Kidney (tissue), 14 donors: ENCODE results near the gene ERC2. TPM values are rescaled to one million over a fixed set of nuclear protein-coding genes. Genes with fewer than 3 reads are reported as not detected.

Experiments
- DNase-seq, 5 donors: peaks; one replicate each; pipeline ENCODE4 v3.0.0-alpha.2; 2013 to 2020
- FAIRE-seq: peaks from 2 replicates; lab custom pipeline; 2012; peaks lifted over from hg19 to GRCh38; lab: Jason Lieb, UNC
- H3K27ac ChIP-seq, 2 donors: one replicate each; pipeline ENCODE4 v1.7.0; 2013; ENCODE audit warnings: low read depth in 2 of 2, low read length in 2 of 2, inconsistent platforms in 1 of 2
- H3K27me3 ChIP-seq: one replicate; pipeline ENCODE4 v1.7.1; 2013; ENCODE audit warnings: low read length, inconsistent platforms; ENCODE audit not compliant: control insufficient read depth, insufficient read depth
- H3K36me3 ChIP-seq, 3 donors: one replicate each; pipeline versions ENCODE4 v1.7.0 to v1.7.1; 2013; ENCODE audit warnings: low read length in 3 of 3, control low read depth in 1 of 3, inconsistent platforms in 1 of 3; ENCODE audit not compliant: insufficient read depth in 3 of 3, control insufficient read depth in 2 of 3
- H3K4me1 ChIP-seq, 3 donors: one replicate each; pipeline versions ENCODE4 v1.7.0 to v1.7.1; 2013; ENCODE audit warnings: low read length in 3 of 3, inconsistent platforms in 1 of 3, low read depth in 1 of 3; ENCODE audit not compliant: control insufficient read depth in 2 of 3, insufficient read depth in 2 of 3
- H3K4me3 ChIP-seq, 3 donors: one replicate each; pipeline versions ENCODE4 v1.7.0 to v1.8.1; 2013; ENCODE audit warnings: low read length in 3 of 3, control low read depth in 1 of 3, inconsistent platforms in 1 of 3
- H3K9ac ChIP-seq, 3 donors: one replicate each; pipeline versions ENCODE4 v1.7.0 to v1.7.1; 2013; ENCODE audit warnings: low read length in 3 of 3, control low read depth in 1 of 3, inconsistent platforms in 1 of 3
- H3K9me3 ChIP-seq, 3 donors: one replicate each; pipeline versions ENCODE4 v1.7.0 to v1.7.1; 2013; ENCODE audit warnings: low read length in 3 of 3, control low read depth in 1 of 3, inconsistent platforms in 1 of 3; ENCODE audit not compliant: control insufficient read depth in 2 of 3, insufficient read depth in 1 of 3
- intact Hi-C: fragments of 100-400 bp; cut with DNase I; formaldehyde crosslinking; loops from one replicate; pipeline ENCODE4 v1.11.1; 2022
- polyA plus RNA-seq: library from polyadenylated mRNA; stranded (reverse); fragments of 350-450 nt; fragmentation: Illumina TruSeq; extraction: RNeasy Lipid Tissue Mini Kit (QIAGEN cat#74804); gene quantifications from one replicate; pipeline ENCODE4 v1.2.3, GENCODE V29; 2014; ENCODE audit warnings: low read depth, low replicate concordance; ENCODE audit not compliant: insufficient read depth
- total RNA-seq: library from RNA; stranded (reverse); fragmentation: NEBNext Ultra II Directional; extraction: Animal tissue kit (Norgen Biotek cat#: 25700); gene quantifications from one replicate; pipeline ENCODE4 v1.2.1, GENCODE V29; 2021
- TF ChIP-seq, protein P1 (sequence below): IDR thresholded peaks from 3 replicates; pipeline ENCODE4 v1.5.1; 2012; ENCODE audit warnings: mild to moderate bottlenecking, moderate library complexity, borderline replicate concordance; ENCODE audit not compliant: insufficient read depth; ENCODE audit errors: extremely low read depth
- donor health status: control.
- donor health status: control.
- donor health status: control.
- donor health status: control.
- donor health status: control.
- donor health status: DM: yes; HTN: yes; CAD: no.
- donor health status: Normal renal cell carcinoma (clear cell type).

The ERC2 gene
- total and polyA plus RNA-seq, 2 donors from 2014 or later, result 0.92 to 3.8 TPM

DNA sequence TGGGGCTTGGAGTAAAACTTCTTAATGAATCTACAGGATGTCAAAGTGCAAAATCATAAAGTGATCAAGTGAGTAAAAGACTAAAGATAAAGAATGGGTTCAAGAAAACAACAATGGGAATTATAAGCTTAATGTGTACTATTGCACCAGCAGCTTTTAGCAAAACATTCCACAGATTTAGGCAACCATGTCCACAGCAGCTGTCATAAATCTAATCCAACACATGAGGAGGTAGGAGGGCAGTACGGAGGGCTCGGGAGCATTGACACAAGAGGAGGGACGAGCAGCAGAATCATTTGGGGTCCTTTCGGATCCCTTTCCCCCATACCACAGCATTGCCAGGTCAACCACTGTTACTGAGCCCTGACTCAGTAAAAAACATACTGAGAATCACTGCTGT, 516.9 kb downstream of the ERC2 start:
- Histone ChIP-seq H3K36me3 (no peaks in the 10 kb centered on the region), H3K27ac (no peak overlapping the region), H3K9ac (no peak overlapping the region), H3K9me3 (no peaks in the 10 kb centered on the region), H3K4me3 (peak overlapping the region in 2 of 3 donors; percentile 3 to 7), H3K4me1 (peaks cover 0 to 3% (median 2%) of the 10 kb centered on the region in 3 donors), H3K27me3 (no peaks in the 10 kb centered on the region)
- intact Hi-C loops, result no loop called here
- FAIRE-seq, result no peak
- TF ChIP-seq, protein P1, sequence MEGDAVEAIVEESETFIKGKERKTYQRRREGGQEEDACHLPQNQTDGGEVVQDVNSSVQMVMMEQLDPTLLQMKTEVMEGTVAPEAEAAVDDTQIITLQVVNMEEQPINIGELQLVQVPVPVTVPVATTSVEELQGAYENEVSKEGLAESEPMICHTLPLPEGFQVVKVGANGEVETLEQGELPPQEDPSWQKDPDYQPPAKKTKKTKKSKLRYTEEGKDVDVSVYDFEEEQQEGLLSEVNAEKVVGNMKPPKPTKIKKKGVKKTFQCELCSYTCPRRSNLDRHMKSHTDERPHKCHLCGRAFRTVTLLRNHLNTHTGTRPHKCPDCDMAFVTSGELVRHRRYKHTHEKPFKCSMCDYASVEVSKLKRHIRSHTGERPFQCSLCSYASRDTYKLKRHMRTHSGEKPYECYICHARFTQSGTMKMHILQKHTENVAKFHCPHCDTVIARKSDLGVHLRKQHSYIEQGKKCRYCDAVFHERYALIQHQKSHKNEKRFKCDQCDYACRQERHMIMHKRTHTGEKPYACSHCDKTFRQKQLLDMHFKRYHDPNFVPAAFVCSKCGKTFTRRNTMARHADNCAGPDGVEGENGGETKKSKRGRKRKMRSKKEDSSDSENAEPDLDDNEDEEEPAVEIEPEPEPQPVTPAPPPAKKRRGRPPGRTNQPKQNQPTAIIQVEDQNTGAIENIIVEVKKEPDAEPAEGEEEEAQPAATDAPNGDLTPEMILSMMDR, result no peak
- peak in 4 of 5 donors; percentile 52 to 89 (median 78) for DNase-seq

DNA sequence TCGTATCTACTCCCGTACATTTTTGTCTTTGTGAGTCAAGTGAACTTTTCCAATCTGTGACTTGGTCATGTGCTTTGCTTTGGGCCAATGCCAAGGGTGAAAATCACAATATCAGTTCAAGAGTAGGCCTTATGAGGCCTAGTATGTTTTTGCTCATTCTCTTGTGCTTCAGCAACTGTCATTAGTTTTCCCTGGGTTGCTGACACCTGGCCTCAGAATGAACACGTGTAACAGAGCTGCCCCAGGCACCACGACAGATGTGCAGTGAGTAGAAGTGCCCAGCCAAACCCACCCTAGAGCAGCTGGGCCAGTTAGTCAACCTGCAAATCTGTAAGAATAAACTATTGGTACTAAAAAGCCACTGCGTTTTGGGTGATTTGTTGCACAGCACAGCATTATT, 520.9 kb downstream of the ERC2 start:
- Histone ChIP-seq H3K9me3 (no peaks in the 10 kb centered on the region), H3K36me3 (no peaks in the 10 kb centered on the region), H3K27me3 (no peaks in the 10 kb centered on the region), H3K9ac (no peak overlapping the region), H3K4me1 (peaks cover 0 to 3% (median 2%) of the 10 kb centered on the region in 3 donors), H3K27ac (no peak overlapping the region), H3K4me3 (no peak overlapping the region)
- TF ChIP-seq, protein P1, result no peak
- FAIRE-seq (no peak), DNase-seq (no peak)
- intact Hi-C loops, result no loop called here

DNA sequence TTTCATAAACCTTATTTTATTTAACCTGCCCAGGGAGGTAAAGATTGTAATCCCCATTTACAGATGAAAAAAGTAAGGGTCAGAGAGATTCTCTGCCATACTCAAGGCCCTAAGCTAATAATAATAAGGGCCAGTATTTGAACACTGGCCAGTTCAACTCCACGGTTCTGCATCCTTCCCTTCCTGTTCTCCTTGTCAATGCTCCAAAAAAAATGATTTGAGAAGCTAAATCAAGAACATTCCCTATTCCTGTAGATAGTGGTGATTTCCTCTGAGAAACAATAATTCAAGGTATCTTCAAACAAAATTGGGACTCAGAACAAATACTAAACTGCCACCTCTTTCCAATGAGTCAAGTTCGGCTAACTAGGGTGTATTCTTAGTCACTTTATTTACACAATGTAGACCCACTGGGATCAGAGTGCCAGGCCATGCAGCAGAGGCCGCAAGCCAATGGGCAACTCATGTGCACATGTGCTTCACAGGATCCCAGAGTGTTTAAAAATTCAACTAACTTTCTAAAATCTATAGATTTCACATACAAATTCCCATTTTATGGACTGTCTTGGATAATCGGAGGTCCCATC, 521.6 kb downstream of the ERC2 start:
- Histone ChIP-seq H3K27me3 (no peaks in the 10 kb centered on the region), H3K27ac (no peak overlapping the region), H3K9me3 (no peaks in the 10 kb centered on the region), H3K36me3 (no peaks in the 10 kb centered on the region), H3K4me1 (peaks cover 0 to 3% (median 2%) of the 10 kb centered on the region in 3 donors), H3K9ac (no peak overlapping the region), H3K4me3 (no peak overlapping the region)
- FAIRE-seq (no peak), DNase-seq (no peak)
- intact Hi-C loops, result no loop called here
- TF ChIP-seq, protein P1, result no peak

DNA sequence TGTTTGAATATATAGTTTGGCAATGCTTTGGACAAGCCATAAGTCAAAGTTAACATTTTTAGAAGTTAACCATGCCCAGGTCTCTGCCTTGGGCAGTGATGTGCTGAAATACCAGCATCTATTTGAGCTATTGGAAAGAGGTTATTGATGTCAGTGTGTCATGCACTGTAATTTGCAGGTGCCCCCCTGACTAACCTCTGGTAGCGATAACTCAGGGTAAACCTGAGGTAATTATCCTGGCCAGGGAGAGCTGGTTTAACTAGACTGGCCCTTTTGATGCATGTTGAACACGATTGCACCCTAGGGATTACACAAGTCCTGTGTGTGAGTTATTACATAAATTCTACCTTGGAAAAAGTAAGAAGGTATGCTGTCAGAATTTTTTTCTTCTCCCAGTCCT, 525.4 kb downstream of the ERC2 start:
- FAIRE-seq (no peak), DNase-seq (no peak)
- no peak overlapping the region for H3K27ac ChIP-seq
- no peaks in the 10 kb centered on the region for H3K27me3 ChIP-seq
- no peaks in the 10 kb centered on the region for H3K9me3 ChIP-seq
- intact Hi-C loops, result no loop called here
- H3K4me1 ChIP-seq, result no peaks in the 10 kb centered on the region
- H3K9ac ChIP-seq, result no peak overlapping the region
- TF ChIP-seq, protein P1, result no peak
- H3K36me3 ChIP-seq, result no peaks in the 10 kb centered on the region
- H3K4me3 ChIP-seq, result no peak overlapping the region
